NCI-H446 (cell line): Measurements from ENCODE around the gene ABCG1.

Experiments used
- DNase-seq, 2 experiments: peaks; one replicate each; lab custom pipeline; 2025; lab: John Stamatoyannopoulos, UW

The ABCG1 gene

GRCh38 chr21:42307106-42307505 is 88.2 kb downstream of the ABCG1 start:
- no peak for DNase-seq

- DNase-seq, result no peak
Measured at GRCh38 chr21:42308161-42308913, 89.4 kb downstream of the ABCG1 start.

GRCh38 chr21:42308914-42309752 is 90.2 kb downstream of the ABCG1 start:
- DNase-seq, result no peak

GRCh38 chr21:42309753-42310213 is 90.8 kb downstream of the ABCG1 start:
- DNase-seq, result no peak

GRCh38 chr21:42310411-42311001 is 91.6 kb downstream of the ABCG1 start:
- no peak for DNase-seq

- no peak for DNase-seq
Measured at GRCh38 chr21:42311160-42311559, 92.2 kb downstream of the ABCG1 start.

GRCh38 chr21:42311816-42312625 is 93.1 kb downstream of the ABCG1 start:
- no peak for DNase-seq

GRCh38 chr21:42312626-42313104 is 93.7 kb downstream of the ABCG1 start:
- no peak for DNase-seq

GRCh38 chr21:42313501-42313969 is 94.6 kb downstream of the ABCG1 start:
- DNase-seq, result no peak

- no peak for DNase-seq
Measured at GRCh38 chr21:42314616-42315295, 95.8 kb downstream of the ABCG1 start.

GRCh38 chr21:42315296-42315891 is 96.5 kb downstream of the ABCG1 start, which contains the start of gene TFF3:
TSS of gene TFF3 (minus strand) at chr21:42315409. CDS start at chr21:42315374, 35 bp downstream.
- no peak for DNase-seq

GRCh38 chr21:42316891-42317290 is 98.0 kb downstream of the ABCG1 start:
- no peak for DNase-seq

- DNase-seq, result no peak
Measured at GRCh38 chr21:42317341-42317741, 98.4 kb downstream of the ABCG1 start.

GRCh38 chr21:42317826-42318746 is 99.1 kb downstream of the ABCG1 start:
- no peak for DNase-seq

- DNase-seq, result no peak
Measured at GRCh38 chr21:42319376-42319775, 100.4 kb downstream of the ABCG1 start.

- DNase-seq, result no peak
Measured at GRCh38 chr21:42319851-42320572, 101.1 kb downstream of the ABCG1 start.

GRCh38 chr21:42320791-42321190 is 101.9 kb downstream of the ABCG1 start:
- DNase-seq, result no peak

- no peak for DNase-seq
Measured at GRCh38 chr21:42321231-42321630, 102.3 kb downstream of the ABCG1 start.

- no peak for DNase-seq
Measured at GRCh38 chr21:42321845-42322244, 102.9 kb downstream of the ABCG1 start.
